ENCODE results near the gene TDRD7. TPM values are rescaled to one million over a fixed set of nuclear protein-coding genes. Genes with fewer than 3 reads are reported as not detected.

Gene TDRD7
- total RNA-seq, 3 donors from 2014 or later: 9.8 to 15.1 (median 14.8) TPM

GRCh38 chr9:97395745-97396144 is 16.2 kb upstream of the TDRD7 start:
- DNase-seq (ENCODE audit: low spot score in 2 of 2): no peak
- Histone ChIP-seq H3K4me1 (no peaks in the 10 kb centered on the region), H3K27ac (no peak overlapping the region), H3K9me3 (no peaks in the 10 kb centered on the region), H3K4me3 (no peak overlapping the region), H3K36me3 (no peaks in the 10 kb centered on the region), H3K27me3 (no peaks in the 10 kb centered on the region)
- no peak for TF ChIP-seq CTCF (IDR thresholded peaks at IDR 0.05)
- no peak for TF ChIP-seq POLR2AphosphoS5 (IDR thresholded peaks at IDR 0.05)
- TF ChIP-seq POLR2A (IDR thresholded peaks at IDR 0.05): no peak
- intact Hi-C loops (cut with DNase I; ENCODE audit: low total_unique reads): no loop called here

GRCh38 chr9:97396256-97396655 is 15.6 kb upstream of the TDRD7 start:
- no peak overlapping the region for H3K4me3 ChIP-seq
- no peaks in the 10 kb centered on the region for H3K4me1 ChIP-seq
- H3K27ac ChIP-seq: no peak overlapping the region
- intact Hi-C loops (cut with DNase I; ENCODE audit: low total_unique reads): no loop called here
- no peak for DNase-seq (ENCODE audit: low spot score in 2 of 2)
- no peaks in the 10 kb centered on the region for H3K9me3 ChIP-seq
- H3K27me3 ChIP-seq: no peaks in the 10 kb centered on the region
- no peak for TF ChIP-seq POLR2A (IDR thresholded peaks at IDR 0.05)
- TF ChIP-seq CTCF (IDR thresholded peaks at IDR 0.05): no peak
- TF ChIP-seq POLR2AphosphoS5 (IDR thresholded peaks at IDR 0.05): no peak
- H3K36me3 ChIP-seq: no peaks in the 10 kb centered on the region

DNA sequence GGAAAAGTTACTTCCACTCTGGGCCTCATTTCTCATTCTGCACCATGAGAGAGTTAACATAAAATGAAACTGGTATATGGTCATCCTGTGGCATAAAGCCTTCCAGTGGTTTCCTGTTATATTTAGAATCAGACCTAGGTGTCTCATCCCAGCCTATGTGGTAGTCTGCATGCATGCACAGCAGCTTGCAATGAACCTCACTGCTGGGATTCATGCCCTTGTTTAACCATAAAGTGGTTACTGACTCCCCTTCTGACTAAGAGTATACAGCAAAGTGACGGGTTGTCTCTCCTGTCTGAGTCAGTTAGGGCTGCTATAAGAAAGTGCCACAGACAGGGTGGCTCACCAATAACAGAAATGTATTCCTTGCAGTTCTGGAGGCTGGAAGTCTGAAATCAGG is 14.7 kb upstream of the TDRD7 start:
- Histone ChIP-seq H3K4me3 (no peak overlapping the region), H3K27me3 (no peaks in the 10 kb centered on the region), H3K27ac (no peak overlapping the region), H3K9me3 (no peaks in the 10 kb centered on the region), H3K4me1 (no peaks in the 10 kb centered on the region), H3K36me3 (no peaks in the 10 kb centered on the region)
- TF ChIP-seq CTCF (IDR thresholded peaks at IDR 0.05): no peak
- intact Hi-C loops (cut with DNase I; ENCODE audit: low total_unique reads): no loop called here
- no peak for DNase-seq (ENCODE audit: low spot score in 2 of 2)

GRCh38 chr9:97398999-97399758 is 12.7 kb upstream of the TDRD7 start:
- peak; percentile 40 to 61 for DNase-seq (ENCODE audit: low spot score in 2 of 2)
- peaks cover 0 to 12% of the 10 kb centered on the region in 2 donors for H3K9me3 ChIP-seq
- no peak overlapping the region for H3K27ac ChIP-seq
- H3K36me3 ChIP-seq: no peaks in the 10 kb centered on the region
- intact Hi-C loops (cut with DNase I; ENCODE audit: low total_unique reads): no loop called here
- no peaks in the 10 kb centered on the region for H3K4me1 ChIP-seq
- H3K4me3 ChIP-seq: no peak overlapping the region
- H3K27me3 ChIP-seq: no peaks in the 10 kb centered on the region
- TF ChIP-seq CTCF (IDR thresholded peaks at IDR 0.05) (peak; percentile 69 to 79 (median 71)), POLR2AphosphoS5 (IDR thresholded peaks at IDR 0.05) (peak in 1 of 3 donors; percentile 15), POLR2A (IDR thresholded peaks at IDR 0.05) (no peak)

GRCh38 chr9:97403746-97404316 is 8.1 kb upstream of the TDRD7 start:
- TF ChIP-seq POLR2AphosphoS5 (IDR thresholded peaks at IDR 0.05) (no peak), CTCF (IDR thresholded peaks at IDR 0.05) (no peak), POLR2A (IDR thresholded peaks at IDR 0.05) (no peak)
- peaks cover 0 to 17% of the 10 kb centered on the region in 2 donors for H3K9me3 ChIP-seq
- no peaks in the 10 kb centered on the region for H3K4me1 ChIP-seq
- H3K27me3 ChIP-seq: no peaks in the 10 kb centered on the region
- intact Hi-C loops (cut with DNase I; ENCODE audit: low total_unique reads): no loop called here
- H3K27ac ChIP-seq: no peak overlapping the region
- no peak overlapping the region for H3K4me3 ChIP-seq
- no peak for DNase-seq (ENCODE audit: low spot score in 2 of 2)
- no peaks in the 10 kb centered on the region for H3K36me3 ChIP-seq

Data from breast epithelium (tissue), 4 donors.